ENCODE results near the gene CROCC. TPM values are rescaled to one million over a fixed set of nuclear protein-coding genes. Genes with fewer than 3 reads are reported as not detected.

CROCC gene
- total and polyA plus RNA-seq, 12 donors: 4.7 to 42.3 (median 6.3) TPM

- 82 to 86% methylated on average over 16 of the region's 16 CpGs for WGBS, 2 donors
- intact Hi-C loops (cut with DNase I): no loop called here
These were observed 55.2 kb downstream of the CROCC start for GRCh38 chr1:16976966-16977365.

GRCh38 chr1:16977377-16977776 is 55.6 kb downstream of the CROCC start:
- H3K4me3 ChIP-seq: no peak overlapping the region
- peaks cover 9 to 28% (median 17%) of the 10 kb centered on the region in 9 donors for H3K4me1 ChIP-seq
- H3K27ac ChIP-seq: no peak overlapping the region
- TF ChIP-seq CTCF (IDR thresholded peaks at IDR 0.05): no peak
- no peaks in the 10 kb centered on the region for H3K36me3 ChIP-seq
- no peak for DNase-seq
- WGBS, 2 donors: 86 to 93% methylated on average over 5 of the region's 5 CpGs
- no peaks in the 10 kb centered on the region for H3K9me3 ChIP-seq
- intact Hi-C loops (cut with DNase I): no loop called here
- H3K27me3 ChIP-seq: peaks cover 0 to 36% (median 9%) of the 10 kb centered on the region in 7 donors
- no peak for ATAC-seq

More at GRCh38 chr1:16976966-16977365, 55.2 kb downstream of the CROCC start:
- Histone ChIP-seq H3K4me1 (peaks cover 9 to 28% (median 17%) of the 10 kb centered on the region in 9 donors), H3K27ac (no peak overlapping the region), H3K9me3 (no peaks in the 10 kb centered on the region), H3K4me3 (no peak overlapping the region), H3K27me3 (peaks cover 0 to 34% (median 9%) of the 10 kb centered on the region in 7 donors), H3K36me3 (no peaks in the 10 kb centered on the region)
- no peak for TF ChIP-seq CTCF (IDR thresholded peaks at IDR 0.05)
- ATAC-seq (no peak), DNase-seq (no peak)

GRCh38 chr1:16978139-16978538 is 56.4 kb downstream of the CROCC start:
- 91 to 94% methylated on average over 4 of the region's 4 CpGs for WGBS, 2 donors
- Histone ChIP-seq H3K27me3 (peaks cover 0 to 36% (median 9%) of the 10 kb centered on the region in 7 donors), H3K27ac (peak overlapping the region in 6 of 10 donors; percentile 32 to 72 (median 60)), H3K9me3 (no peaks in the 10 kb centered on the region), H3K36me3 (no peaks in the 10 kb centered on the region), H3K4me3 (no peak overlapping the region), H3K4me1 (peaks cover 9 to 28% (median 17%) of the 10 kb centered on the region in 9 donors)
- intact Hi-C loops (cut with DNase I): no loop called here
- DNase-seq (no peak), ATAC-seq (no peak)
- TF ChIP-seq CTCF (IDR thresholded peaks at IDR 0.05): no peak

GRCh38 chr1:16978567-16979474 is 57.1 kb downstream of the CROCC start:
- DNase-seq: peak; percentile 42 to 54
- Histone ChIP-seq H3K9me3 (no peaks in the 10 kb centered on the region), H3K27ac (peak overlapping the region in 8 of 10 donors; percentile 32 to 72 (median 52)), H3K36me3 (no peaks in the 10 kb centered on the region), H3K4me3 (peak overlapping the region in 8 of 10 donors; percentile 32 to 53 (median 48)), H3K4me1 (peaks cover 9 to 28% (median 17%) of the 10 kb centered on the region in 9 donors), H3K27me3 (peaks cover 0 to 36% (median 9%) of the 10 kb centered on the region in 7 donors)
- ATAC-seq: peak; percentile 35 to 80 (median 73)
- TF ChIP-seq CTCF (IDR thresholded peaks at IDR 0.05): no peak
- whole genome bisulfite sequencing, 2 donors: 46 to 53% methylated on average over 20 of the region's 20 CpGs
- intact Hi-C loops (cut with DNase I): no loop called here

Data from heart right ventricle (tissue), 16 donors.